Sigmoid colon (tissue), 7 donors: ENCODE measurements around the gene OR8B4. TPM values are rescaled to one million over a fixed set of nuclear protein-coding genes. Genes with fewer than 3 reads are reported as not detected.
"Not testable (repeated sequence)": the region's sequence is repeated elsewhere in the genome, so short reads cannot be mapped to it uniquely, and the experiment has no call there.

Source experiments
- DNase-seq: peaks from one replicate; pipeline ENCODE4 v3.0.0-alpha.2; 2019
- H3K27ac ChIP-seq, 4 donors: fragments of 200-600 bp; sonication (generic); one replicate each; pipeline ENCODE4 v1.5.1; 2016 to 2019; ENCODE audit warnings: mild to moderate bottlenecking in 1 of 4
- H3K27me3 ChIP-seq, 3 donors: fragments of 200-600 bp; sonication (generic); one replicate each; pipeline ENCODE4 v1.5.1; 2019; ENCODE audit warnings: mild to moderate bottlenecking in 1 of 3
- H3K36me3 ChIP-seq, 4 donors: fragments of 200-600 bp; sonication (generic); one replicate each; pipeline ENCODE4 v1.5.1; 2016 to 2019
- H3K4me1 ChIP-seq, 4 donors: fragments of 200-600 bp; sonication (generic); one replicate each; pipeline ENCODE4 v1.5.1; 2017 to 2019
- H3K4me3 ChIP-seq, 4 donors: fragments of 200-600 bp; sonication (generic); one replicate each; pipeline ENCODE4 v1.5.1; 2017 to 2019; ENCODE audit warnings: mild to moderate bottlenecking in 2 of 4, moderate library complexity in 1 of 4
- H3K9me3 ChIP-seq, 4 donors: fragments of 200-600 bp in 3 of 4; sonication (generic) in 3 of 4; one replicate each; pipeline versions ENCODE4 v1.5.1 to v1.6.1; 2013 to 2019
- CTCF ChIP-seq, 4 experiments: fragments of 450-650 bp in 3 of 4; fragments of 200-600 bp in 1 of 4; IDR thresholded peaks; one replicate each; pipeline ENCODE4 v1.5.1; 2016 to 2019; ENCODE audit warnings: antibody characterized with exemption in 4 of 4, mild to moderate bottlenecking in 3 of 4, moderate library complexity in 2 of 4
- EP300 ChIP-seq, 4 donors: sonication (generic); formaldehyde crosslinking; IDR thresholded peaks; one replicate each; pipeline ENCODE4 v1.6.1; 2017; ENCODE audit warnings: antibody characterized with exemption in 4 of 4
- POLR2A ChIP-seq, 2 donors: fragments of 450-650 bp; IDR thresholded peaks; one replicate each; pipeline ENCODE4 v1.6.1; 2016; ENCODE audit warnings: antibody characterized with exemption in 2 of 2, mild to moderate bottlenecking in 2 of 2, moderate library complexity in 2 of 2
- POLR2AphosphoS5 ChIP-seq, 4 donors: sonication (generic); formaldehyde crosslinking; IDR thresholded peaks; one replicate each; pipeline ENCODE4 v1.6.1; 2017; ENCODE audit warnings: antibody characterized with exemption in 4 of 4
- WGBS, 2 donors: extraction: QIAGEN DNeasy Blood & Tissue Kit; methylation state at CpG; one replicate each; pipeline ENCODE4 v1.1.7; 2013; 5-methylcytosine and 5-hydroxymethylcytosine counted together
- intact Hi-C: fragments of 100-400 bp; cut with DNase I; formaldehyde crosslinking; loops from one replicate; pipeline ENCODE4 v1.15.1; 2023
- polyA plus RNA-seq, 3 donors: library from polyadenylated mRNA; stranded (reverse); fragments of 200-250 nt; gene quantifications; one replicate each; pipeline ENCODE4 v1.2.3, GENCODE V29; 2013
- total RNA-seq, 4 donors: library from RNA; depleted of rRNA; stranded (reverse); fragments of >200 nt; gene quantifications; one replicate each; pipeline ENCODE4 v1.1.0, GENCODE V29; 2016
- donor health status: healthy with polysubstance abuse.
- donor health status: Bipolar disorder and iron deficiency.
- donor health status: healthy.

OR8B4 gene
- total and polyA plus RNA-seq, 7 donors, result not detected

- intact Hi-C loops, result no loop called here
These were observed 40.3 kb downstream of the OR8B4 start, which contains the start of gene OR8B2 for GRCh38 chr11:124384399-124384798. TSS of gene OR8B2 (minus strand) at chr11:124384499. CDS start at chr11:124383343, 1,156 bp downstream.

GRCh38 chr11:124382857-124383256 lies 41.8 kb downstream of the OR8B4 start:
- DNase-seq, H3K9me3 ChIP-seq, intact Hi-C loops, H3K4me1 ChIP-seq, H3K27ac ChIP-seq, H3K27me3 ChIP-seq, H3K4me3 ChIP-seq, H3K36me3 ChIP-seq: not testable (repeated sequence)
- WGBS, 2 donors, result 86 to 89% methylated on average over 4 of the region's 6 CpGs

More at GRCh38 chr11:124384399-124384798, 40.3 kb downstream of the OR8B4 start, which contains the start of gene OR8B2:
- 77 to 85% methylated on average over 2 of the region's 2 CpGs for WGBS, 2 donors
- Histone ChIP-seq H3K4me1 (no peaks in the 10 kb centered on the region), H3K9me3 (no peaks in the 10 kb centered on the region), H3K27me3 (no peaks in the 10 kb centered on the region), H3K4me3 (no peak within 1 kb of the TSS), H3K36me3 (no peaks in the 10 kb centered on the region), H3K27ac (no peak within 1 kb of the TSS)
- DNase-seq, result no peak
- no peak for TF ChIP-seq POLR2AphosphoS5 (IDR thresholded peaks at IDR 0.05)
- TF ChIP-seq CTCF (IDR thresholded peaks at IDR 0.05), result no peak
- TF ChIP-seq POLR2A (IDR thresholded peaks at IDR 0.05), result no peak
- TF ChIP-seq EP300 (IDR thresholded peaks at IDR 0.05), result no peak

GRCh38 chr11:124380585-124380984 lies 44.1 kb downstream of the OR8B4 start:
- Histone ChIP-seq H3K27ac (no peak overlapping the region), H3K27me3 (no peaks in the 10 kb centered on the region), H3K9me3 (no peaks in the 10 kb centered on the region), H3K4me3 (no peak overlapping the region), H3K4me1 (no peaks in the 10 kb centered on the region), H3K36me3 (no peaks in the 10 kb centered on the region)
- no peak for TF ChIP-seq POLR2A (IDR thresholded peaks at IDR 0.05)
- TF ChIP-seq CTCF (IDR thresholded peaks at IDR 0.05), result no peak
- no peak for TF ChIP-seq EP300 (IDR thresholded peaks at IDR 0.05)
- no peak for TF ChIP-seq POLR2AphosphoS5 (IDR thresholded peaks at IDR 0.05)
- intact Hi-C loops, result no loop called here
- 94 to 97% methylated on average over 2 of the region's 2 CpGs for WGBS, 2 donors
- DNase-seq, result no peak

GRCh38 chr11:124376280-124376679 lies 48.4 kb downstream of the OR8B4 start:
- Histone ChIP-seq H3K27me3 (no peaks in the 10 kb centered on the region), H3K36me3 (no peaks in the 10 kb centered on the region), H3K4me1 (no peaks in the 10 kb centered on the region), H3K27ac (no peak overlapping the region), H3K4me3 (no peak overlapping the region), H3K9me3 (no peaks in the 10 kb centered on the region)
- intact Hi-C loops, result no loop called here
- TF ChIP-seq POLR2A (IDR thresholded peaks at IDR 0.05) (no peak), CTCF (IDR thresholded peaks at IDR 0.05) (no peak), EP300 (IDR thresholded peaks at IDR 0.05) (no peak), POLR2AphosphoS5 (IDR thresholded peaks at IDR 0.05) (no peak)
- no peak for DNase-seq
- 67 to 79% methylated on average over 3 of the region's 3 CpGs for WGBS, 2 donors

Other genes with a start within 250 kb of the OR8B4 start
- gene OR10D3, start 241.5 kb downstream of the OR8B4 start, total RNA-seq, result not detected
- not detected for gene OR10D3, start 241.5 kb downstream of the OR8B4 start, polyA plus RNA-seq
- not detected for gene OR8G1, start 183.8 kb downstream of the OR8B4 start, total RNA-seq
- gene OR8G1, start 183.8 kb downstream of the OR8B4 start, polyA plus RNA-seq, result not detected
- not detected for gene OR8G5, start 168.5 kb downstream of the OR8B4 start, total RNA-seq
- gene OR8G5, start 168.5 kb downstream of the OR8B4 start, polyA plus RNA-seq, result under 1 TPM in 1 of 3 donors, not detected in 2; 0.10 TPM
- not detected for gene OR8D1, start 110.9 kb downstream of the OR8B4 start, total RNA-seq
- not detected for gene OR8D1, start 110.9 kb downstream of the OR8B4 start, polyA plus RNA-seq
- gene OR8D2, start 104.7 kb downstream of the OR8B4 start, total RNA-seq, result not detected
- gene OR8D2, start 104.7 kb downstream of the OR8B4 start, polyA plus RNA-seq, result not detected
- gene OR8B2, start 40.4 kb downstream of the OR8B4 start, total RNA-seq, result not detected
- not detected for gene OR8B2, start 40.4 kb downstream of the OR8B4 start, polyA plus RNA-seq
- gene OR8B3, start 25.8 kb downstream of the OR8B4 start, total RNA-seq, result not detected
- gene OR8B3, start 25.8 kb downstream of the OR8B4 start, polyA plus RNA-seq, result not detected
- gene OR8B8, start 20.8 kb upstream of the OR8B4 start, total RNA-seq, result not detected
- gene OR8B8, start 20.8 kb upstream of the OR8B4 start, polyA plus RNA-seq, result not detected
- not detected for gene OR8B12, start 118.8 kb upstream of the OR8B4 start, total RNA-seq
- gene OR8B12, start 118.8 kb upstream of the OR8B4 start, polyA plus RNA-seq, result not detected
- not detected for gene OR8A1, start 145.1 kb upstream of the OR8B4 start, total RNA-seq
- gene OR8A1, start 145.1 kb upstream of the OR8B4 start, polyA plus RNA-seq, result not detected
- not detected for gene PANX3, start 186.6 kb upstream of the OR8B4 start, total RNA-seq
- gene PANX3, start 186.6 kb upstream of the OR8B4 start, polyA plus RNA-seq, result not detected
- gene TBRG1, start 198.0 kb upstream of the OR8B4 start, total RNA-seq, result 10 to 100 TPM; 26.0 to 41.0 (median 30.3) TPM
- 10 to 100 TPM; 14.4 to 24.4 (median 22.7) TPM for gene TBRG1, start 198.0 kb upstream of the OR8B4 start, polyA plus RNA-seq
- 1 to 10 TPM; 2.5 to 7.2 (median 4.3) TPM for gene SIAE, start 248.9 kb upstream of the OR8B4 start, total RNA-seq
- 10 to 100 TPM; 13.2 to 62.2 (median 24.7) TPM for gene SIAE, start 248.9 kb upstream of the OR8B4 start, polyA plus RNA-seq
- 1 to 10 TPM; 2.3 to 7.1 (median 5.2) TPM for gene SPA17, start 249.0 kb upstream of the OR8B4 start, total RNA-seq
- gene SPA17, start 249.0 kb upstream of the OR8B4 start, polyA plus RNA-seq, result 10 to 100 TPM; 12.6 to 23.8 (median 15.6) TPM